Measurements from ENCODE around the gene AHCY. TPM values are rescaled to one million over a fixed set of nuclear protein-coding genes. Genes with fewer than 3 reads are reported as not detected.
"Not testable (repeated sequence)": the region's sequence is repeated elsewhere in the genome, so short reads cannot be mapped to it uniquely, and the experiment has no call there.

AHCY gene
- total and polyA plus RNA-seq, 8 donors, result 89.1 to 121 (median 118) TPM

- H3K27me3 ChIP-seq, result no peaks in the 10 kb centered on the region
- intact Hi-C loops (cut with DNase I), result no loop called here
- peak; percentile 76 for ATAC-seq
- no peak overlapping the region for H3K4me3 ChIP-seq
- no peaks in the 10 kb centered on the region for H3K36me3 ChIP-seq
- H3K4me1 ChIP-seq, result peaks cover 0 to 16% of the 10 kb centered on the region in 2 donors
- TF ChIP-seq CTCF (IDR thresholded peaks at IDR 0.05), result no peak
- peak overlapping the region; percentile 46 to 67 for H3K27ac ChIP-seq
- no peaks in the 10 kb centered on the region for H3K9me3 ChIP-seq
- peak in 2 of 4 donors; percentile 15 to 50 for DNase-seq
Measured at GRCh38 chr20:34262488-34263288, 40.5 kb downstream of the AHCY start.

- Histone ChIP-seq H3K4me1 (peaks cover 0 to 16% of the 10 kb centered on the region in 2 donors), H3K27me3 (no peaks in the 10 kb centered on the region), H3K9me3 (no peaks in the 10 kb centered on the region), H3K36me3 (no peaks in the 10 kb centered on the region), H3K4me3 (no peak overlapping the region), H3K27ac (no peak overlapping the region)
- ATAC-seq, result no peak
- no peak for TF ChIP-seq CTCF (IDR thresholded peaks at IDR 0.05)
- no peak for DNase-seq
- intact Hi-C loops (cut with DNase I), result no loop called here
Measured at GRCh38 chr20:34260208-34260942, 42.8 kb downstream of the AHCY start.

GRCh38 chr20:34256629-34257124 lies 46.5 kb downstream of the AHCY start:
- Histone ChIP-seq H3K4me3 (no peak overlapping the region), H3K9me3 (no peaks in the 10 kb centered on the region), H3K36me3 (no peaks in the 10 kb centered on the region), H3K27ac (no peak overlapping the region), H3K27me3 (no peaks in the 10 kb centered on the region), H3K4me1 (no peaks in the 10 kb centered on the region)
- no peak for ATAC-seq
- intact Hi-C loops (cut with DNase I), result no loop called here
- DNase-seq, result no peak
- no peak for TF ChIP-seq CTCF (IDR thresholded peaks at IDR 0.05)

GRCh38 chr20:34254979-34255378 lies 48.2 kb downstream of the AHCY start:
- H3K27ac ChIP-seq, result no peak overlapping the region
- H3K9me3 ChIP-seq, result no peaks in the 10 kb centered on the region
- H3K27me3 ChIP-seq, result no peaks in the 10 kb centered on the region
- H3K4me1 ChIP-seq, result peaks cover 0 to 2% of the 10 kb centered on the region in 2 donors
- intact Hi-C loops (cut with DNase I), result no loop called here
- ATAC-seq (no peak), DNase-seq (no peak)
- H3K36me3 ChIP-seq, result no peaks in the 10 kb centered on the region
- no peak for TF ChIP-seq CTCF (IDR thresholded peaks at IDR 0.05)
- no peak overlapping the region for H3K4me3 ChIP-seq

GRCh38 chr20:34252431-34253086 lies 50.6 kb downstream of the AHCY start:
- ATAC-seq; H3K9me3 ChIP-seq; intact Hi-C loops (cut with DNase I); H3K36me3 ChIP-seq; DNase-seq; H3K4me3 ChIP-seq; H3K27me3 ChIP-seq; H3K27ac ChIP-seq: not testable (repeated sequence)
- H3K4me1 ChIP-seq, result peaks cover 0 to 19% of the 10 kb centered on the region in 2 donors

Data from left lung (tissue), 10 donors.